Upper lobe of left lung (tissue), 4 donors: ENCODE data around the gene KAT6B.

Experiments used
- CTCF ChIP-seq, 6 experiments: fragments of 450-650 bp in 4 of 6; fragments of 200-600 bp in 2 of 6; sonication (generic) in 2 of 6; IDR thresholded peaks; one replicate each; pipeline ENCODE4 v1.5.1; 2016 to 2019; ENCODE audit warnings: antibody characterized with exemption in 6 of 6
- POLR2A ChIP-seq, 4 donors: fragments of 450-650 bp; IDR thresholded peaks; one replicate each; pipeline ENCODE4 v1.5.1; 2016 to 2017; ENCODE audit warnings: antibody characterized with exemption in 4 of 4, mild to moderate bottlenecking in 2 of 4

GRCh38 chr10:74928742-74929191, 102.4 kb downstream of the KAT6B start:
- TF ChIP-seq CTCF (IDR thresholded peaks at IDR 0.05) (no peak), POLR2A (IDR thresholded peaks at IDR 0.05) (no peak)
